ENCODE data around the gene AADACL4.
A peak's percentile ranks its signal among the peaks of the same experiment; 100 is the strongest.

The AADACL4 gene

DNA sequence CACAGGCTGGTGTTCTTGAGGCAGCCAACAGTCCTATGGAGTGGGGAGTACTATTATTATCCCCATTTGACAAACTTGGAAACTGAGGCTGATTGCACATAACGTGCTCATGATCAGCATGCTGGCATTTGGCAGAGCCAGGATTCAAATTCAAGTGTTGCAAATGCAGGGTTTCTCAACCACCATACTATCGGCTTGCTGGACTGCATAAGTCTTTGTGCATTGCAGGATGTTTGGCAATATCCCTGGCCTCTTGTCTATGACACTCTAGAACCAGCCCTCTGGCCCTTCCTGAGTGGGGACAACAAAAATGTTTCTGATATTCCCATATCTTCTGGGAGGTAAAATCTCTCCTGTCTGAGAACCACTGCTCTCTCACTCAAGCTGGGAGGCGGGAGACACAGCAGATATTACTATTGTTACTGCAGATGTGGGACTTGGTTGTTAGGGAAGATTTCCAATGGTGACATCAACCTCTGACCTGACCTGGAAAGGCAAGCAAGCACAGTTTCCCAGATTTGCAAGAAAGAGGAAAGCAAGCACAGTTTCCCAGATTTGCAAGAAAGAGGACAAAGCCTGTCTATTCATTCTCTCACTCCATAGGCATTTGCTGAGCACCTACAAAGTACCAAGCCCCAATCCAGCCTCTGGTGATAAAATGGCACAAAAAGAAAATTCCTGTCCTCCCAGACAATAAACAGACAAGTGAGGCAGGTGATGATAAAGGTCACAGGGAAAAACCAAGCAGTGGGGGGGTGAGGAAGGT lies 71.0 kb downstream of the AADACL4 start:
- Histone ChIP-seq H3K27me3 (ENCODE audit: control insufficient read depth, insufficient read depth, low read length) (no peaks in the 10 kb centered on the region), H3K36me3 (ENCODE audit: control insufficient read depth, insufficient read depth, low read length) (no peaks in the 10 kb centered on the region), H3K27ac (ENCODE audit: low read depth, low read length) (peak overlapping the region; percentile 22), H3K4me3 (ENCODE audit: low read depth, low read length) (no peak overlapping the region), H3K9me3 (ENCODE audit: control insufficient read depth, insufficient read depth, low read length) (no peaks in the 10 kb centered on the region), H3K4me1 (ENCODE audit: control insufficient read depth, insufficient read depth, low read length) (peaks cover 60% of the 10 kb centered on the region), H3K9ac (ENCODE audit: low read depth, low read length) (no peak overlapping the region)

DNA sequence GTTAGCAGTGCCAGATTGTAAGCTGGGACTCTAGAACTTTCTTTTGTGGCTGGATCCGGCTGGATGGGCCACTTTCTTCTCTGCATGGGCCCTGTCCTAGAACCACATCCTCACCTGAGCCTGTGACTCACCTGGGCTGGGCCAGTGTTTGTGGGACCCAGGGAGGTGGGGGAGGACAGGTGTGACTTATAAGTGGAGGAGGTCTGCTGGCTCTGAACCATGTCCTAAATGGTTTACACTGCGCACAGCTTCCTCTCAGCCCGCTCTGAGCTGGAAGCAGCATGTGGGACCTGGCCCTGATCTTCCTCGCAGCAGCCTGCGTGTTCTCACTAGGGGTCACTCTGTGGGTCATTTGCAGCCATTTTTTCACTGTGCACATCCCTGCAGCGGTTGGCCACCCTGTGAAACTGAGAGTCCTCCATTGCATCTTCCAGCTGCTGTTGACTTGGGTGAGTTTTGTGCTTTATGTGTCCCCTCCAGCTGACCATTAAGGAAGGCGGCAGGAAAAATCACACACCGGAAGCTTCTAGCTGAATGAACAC lies 72.1 kb downstream of the AADACL4 start, which contains the start of gene AADACL3:
AADACL3 (plus strand) TSS at position 215 of the 542 bp plus-strand sequence; CDS start at position 282, 67 bp downstream.
- peak within 1 kb of the TSS; percentile 51 for H3K27ac ChIP-seq (ENCODE audit: low read depth, low read length)
- H3K4me1 ChIP-seq (ENCODE audit: control insufficient read depth, insufficient read depth, low read length): peaks cover 60% of the 10 kb centered on the region
- no peaks in the 10 kb centered on the region for H3K27me3 ChIP-seq (ENCODE audit: control insufficient read depth, insufficient read depth, low read length)
- no peaks in the 10 kb centered on the region for H3K9me3 ChIP-seq (ENCODE audit: control insufficient read depth, insufficient read depth, low read length)
- H3K4me3 ChIP-seq (ENCODE audit: low read depth, low read length): no peak within 1 kb of the TSS
- H3K36me3 ChIP-seq (ENCODE audit: control insufficient read depth, insufficient read depth, low read length): no peaks in the 10 kb centered on the region
- H3K9ac ChIP-seq (ENCODE audit: low read depth, low read length): peak within 1 kb of the TSS; percentile 10; the same call in 1 of the 2 replicates
